HG02610 (cell line): ENCODE results near the gene RPL21.
"Not testable (repeated sequence)": the region's sequence is repeated elsewhere in the genome, so short reads cannot be mapped to it uniquely, and the experiment has no call there.

Source experiments
- ATAC-seq: cut with Tn5 transposase; IDR thresholded peaks from one replicate; pipeline ENCODE4 v1.9.1; 2021; ENCODE audit warnings: mild to moderate bottlenecking, moderate library complexity; ENCODE audit not compliant: unreplicated experiment

RPL21 gene

GRCh38 chr13:27283906-27284493 is 32.6 kb downstream of the RPL21 start:
- no peak for ATAC-seq

- ATAC-seq, result no peak
These were observed 37.0 kb downstream of the RPL21 start for GRCh38 chr13:27288392-27288791.

- ATAC-seq, result no peak
These were observed 37.8 kb downstream of the RPL21 start for GRCh38 chr13:27289011-27289665.

- ATAC-seq, result no peak
These were observed 39.4 kb downstream of the RPL21 start for GRCh38 chr13:27290715-27291114.

GRCh38 chr13:27291967-27292366 is 40.6 kb downstream of the RPL21 start:
- ATAC-seq, result not testable (repeated sequence)

GRCh38 chr13:27293076-27293691 is 41.8 kb downstream of the RPL21 start:
- no peak for ATAC-seq

- ATAC-seq, result no peak
These were observed 42.6 kb downstream of the RPL21 start for GRCh38 chr13:27293873-27294515.

- ATAC-seq, result no peak
These were observed 43.7 kb downstream of the RPL21 start for GRCh38 chr13:27295096-27295495.

- ATAC-seq, result no peak
These were observed 44.3 kb downstream of the RPL21 start for GRCh38 chr13:27295660-27296059.

GRCh38 chr13:27296496-27296895 is 45.1 kb downstream of the RPL21 start:
- no peak for ATAC-seq

GRCh38 chr13:27298849-27299248 is 47.5 kb downstream of the RPL21 start:
- ATAC-seq, result no peak

- ATAC-seq, result not testable (repeated sequence)
These were observed 49.0 kb downstream of the RPL21 start for GRCh38 chr13:27300406-27300805.

GRCh38 chr13:27300941-27301586 is 49.7 kb downstream of the RPL21 start:
- no peak for ATAC-seq

- ATAC-seq, result no peak
These were observed 51.4 kb downstream of the RPL21 start for GRCh38 chr13:27302643-27303262.

GRCh38 chr13:27304099-27304498 is 52.7 kb downstream of the RPL21 start:
- no peak for ATAC-seq

- no peak for ATAC-seq
These were observed 53.3 kb downstream of the RPL21 start for GRCh38 chr13:27304611-27305010.
